Neural cell (in vitro differentiated cells): ENCODE results near the gene CHADL. TPM values are rescaled to one million over a fixed set of nuclear protein-coding genes. Genes with fewer than 3 reads are reported as not detected.

Experiments
- H2AFZ ChIP-seq: fragments of 200-600, 300-800 bp; sonication (generic), shearing (Covaris generic); 2 replicates; pipeline ENCODE4 v1.6.0; 2014; ENCODE audit warnings: low read depth, mild to moderate bottlenecking, antibody characterized with exemption, low read length, moderate library complexity
- H3F3A ChIP-seq: fragments of 200-600 bp; shearing (Covaris generic); 2 replicates; pipeline ENCODE4 v1.6.1; 2016; ENCODE audit warnings: mild to moderate bottlenecking, moderate library complexity, mixed read lengths, antibody characterized with exemption, low read length; ENCODE audit not compliant: insufficient read depth, poor library complexity, severe bottlenecking
- H3K27ac ChIP-seq: fragments of 200-600, 300-800 bp; sonication (generic), shearing (Covaris generic); 2 replicates; pipeline ENCODE4 v1.5.1; 2014; ENCODE audit warnings: mild to moderate bottlenecking, low read length, moderate library complexity
- H3K27me3 ChIP-seq: fragments of 300-800, 200-600 bp; sonication (generic), shearing (Covaris generic); 2 replicates; pipeline ENCODE4 v1.6.0; 2014; ENCODE audit warnings: mild to moderate bottlenecking, low read depth, low read length, moderate library complexity; ENCODE audit not compliant: insufficient read depth
- H3K36me3 ChIP-seq: fragments of 300-800, 200-600 bp; sonication (generic), shearing (Covaris generic); 2 replicates; pipeline ENCODE4 v1.5.1; 2014; ENCODE audit warnings: mild to moderate bottlenecking, antibody characterized with exemption, low read length, moderate library complexity; ENCODE audit not compliant: insufficient read depth
- H3K4me2 ChIP-seq: fragments of 300-800, 200-600 bp; sonication (generic), shearing (Covaris generic); 2 replicates; pipeline ENCODE4 v1.6.0; 2014; ENCODE audit warnings: mild to moderate bottlenecking, low read length
- H3K4me3 ChIP-seq: fragments of 300-800, 200-600 bp; sonication (generic), shearing (Covaris generic); 2 replicates; pipeline ENCODE4 v1.5.1; 2014; ENCODE audit warnings: mild to moderate bottlenecking, low read length, moderate library complexity
- H3K79me2 ChIP-seq: fragments of 200-600 bp; shearing (Covaris generic); replicated peaks from 2 replicates; pipeline ENCODE4 v1.6.0; 2014; ENCODE audit warnings: mild to moderate bottlenecking, low read length, moderate library complexity; ENCODE audit not compliant: insufficient read depth
- H3K9ac ChIP-seq: fragments of 300-800, 200-600 bp; sonication (generic), shearing (Covaris generic); 2 replicates; pipeline ENCODE4 v1.6.1; 2016; ENCODE audit warnings: mild to moderate bottlenecking, low read length, mixed read lengths
- H3K9me2 ChIP-seq: fragments of 200-600 bp; shearing (Covaris generic); 2 replicates; pipeline ENCODE4 v1.6.1; 2016; ENCODE audit warnings: mild to moderate bottlenecking, low read length, mixed read lengths; ENCODE audit not compliant: insufficient read depth
- H3K9me3 ChIP-seq: fragments of 200-600, 300-800 bp; sonication (generic), shearing (Covaris generic); 2 replicates; pipeline ENCODE4 v1.6.1; 2016; ENCODE audit warnings: mild to moderate bottlenecking, mixed run types, low read length, moderate library complexity, mixed read lengths
- H4K20me1 ChIP-seq: fragments of 200-600 bp; shearing (Covaris generic); 2 replicates; pipeline ENCODE4 v1.6.1; 2016; ENCODE audit warnings: mild to moderate bottlenecking, mixed run types; ENCODE audit not compliant: insufficient read depth
- CTCF ChIP-seq: fragments of 450-650 bp; IDR thresholded peaks from 2 replicates; pipeline ENCODE4 v1.5.1; 2014; ENCODE audit warnings: antibody characterized with exemption, mild to moderate bottlenecking, moderate library complexity; ENCODE audit not compliant: poor library complexity, severe bottlenecking
- EP300 ChIP-seq: fragments of 450-650 bp; conservative IDR thresholded peaks from 2 replicates; pipeline ENCODE4 v1.6.1; 2014; ENCODE audit warnings: antibody characterized with exemption, mild to moderate bottlenecking, moderate library complexity; ENCODE audit not compliant: poor library complexity, severe bottlenecking
- EZH2 ChIP-seq: fragments of 200-600, 300-800 bp; shearing (Covaris generic), sonication (generic); IDR thresholded peaks from 2 replicates; pipeline ENCODE4 v1.6.1; 2014; ENCODE audit warnings: antibody characterized with exemption, low read length, borderline replicate concordance, mild to moderate bottlenecking; ENCODE audit not compliant: insufficient read depth, poor library complexity, severe bottlenecking
- MXI1 ChIP-seq: fragments of 450-650 bp; conservative IDR thresholded peaks from 2 replicates; pipeline ENCODE4 v1.6.1; 2014; ENCODE audit warnings: antibody characterized with exemption, mild to moderate bottlenecking; ENCODE audit not compliant: poor library complexity, severe bottlenecking
- POLR2AphosphoS5 ChIP-seq: IDR thresholded peaks from 2 replicates; pipeline ENCODE4 v1.6.1; 2012
- RAD21 ChIP-seq: fragments of 450-650 bp; conservative IDR thresholded peaks from 2 replicates; pipeline ENCODE4 v1.6.1; 2014; ENCODE audit warnings: antibody characterized with exemption, mild to moderate bottlenecking, moderate library complexity
- REST ChIP-seq: IDR thresholded peaks from 2 replicates; pipeline ENCODE4 v1.6.1; 2012; ENCODE audit warnings: borderline replicate concordance
- SMC3 ChIP-seq: fragments of 450-650 bp; conservative IDR thresholded peaks from 2 replicates; pipeline ENCODE4 v1.6.1; 2014; ENCODE audit warnings: antibody characterized with exemption, mild to moderate bottlenecking, moderate library complexity; ENCODE audit not compliant: poor library complexity
- TAF1 ChIP-seq: IDR thresholded peaks from 2 replicates; pipeline ENCODE4 v1.6.1; 2012; ENCODE audit warnings: low read depth
- polyA plus RNA-seq: library from polyadenylated mRNA; depleted of rRNA; stranded (reverse); fragments of >200 nt; gene quantifications from 2 replicates; pipeline ENCODE4 v1.2.3, GENCODE V29; 2014

CHADL gene
- polyA plus RNA-seq, 1 donor from 2014 or later: 0.22 TPM

- Histone ChIP-seq H3K9me2 (no peaks in the 10 kb centered on the region), H3K4me3 (no peak overlapping the region), H3K9me3 (no peaks in the 10 kb centered on the region), H3K27ac (no peak overlapping the region), H3K4me2 (no peak overlapping the region), H3K9ac (no peak overlapping the region), H3K36me3 (no peaks in the 10 kb centered on the region), H3K79me2 (no peaks in the 10 kb centered on the region), H4K20me1 (no peaks in the 10 kb centered on the region), H3F3A (no peaks in the 10 kb centered on the region), H3K27me3 (no peaks in the 10 kb centered on the region), H2AFZ (no peak overlapping the region)
- no peak for TF ChIP-seq RAD21
- TF ChIP-seq CTCF: no peak
These were observed 1.8 kb upstream of the CHADL start for GRCh38 chr22:41242396-41243117.

GRCh38 chr22:41241133-41241676 lies 474 bp upstream of the CHADL start:
- TF ChIP-seq CTCF: no peak
- no peak for TF ChIP-seq EP300
- no peak for TF ChIP-seq EZH2
- TF ChIP-seq TAF1: no peak
- no peak for TF ChIP-seq POLR2AphosphoS5
- no peak for TF ChIP-seq RAD21
- no peak for TF ChIP-seq SMC3
- TF ChIP-seq MXI1: no peak
- no peak for TF ChIP-seq REST
- no peak overlapping the region for H3K4me3 ChIP-seq
- H3K79me2 ChIP-seq: no peaks in the 10 kb centered on the region
- no peak overlapping the region for H3K4me2 ChIP-seq
- no peaks in the 10 kb centered on the region for H3K36me3 ChIP-seq
- H2AFZ ChIP-seq: no peak overlapping the region
- no peaks in the 10 kb centered on the region for H3K9me3 ChIP-seq
- H3K9ac ChIP-seq: no peak overlapping the region
- no peak overlapping the region for H3K27ac ChIP-seq
- no peaks in the 10 kb centered on the region for H3K9me2 ChIP-seq
- no peaks in the 10 kb centered on the region for H4K20me1 ChIP-seq
- H3F3A ChIP-seq: no peaks in the 10 kb centered on the region
- H3K27me3 ChIP-seq: no peaks in the 10 kb centered on the region
